HL-60 (cell line): ENCODE data around the gene LRRC43.

Source experiments
- DNase-seq, 2 experiments: peaks; one replicate each; pipeline ENCODE4 v3.0.0-alpha.2; 2010 to 2020; ENCODE audit warnings: low read depth in 1 of 2, low spot score in 1 of 2
- H3K27ac ChIP-seq: fragments of 250-450 bp; sonication (Bioruptor Pico); replicated peaks from 2 replicates; pipeline ENCODE4 v1.5.1; 2020; ENCODE audit warnings: mild to moderate bottlenecking, moderate library complexity
- H3K27me3 ChIP-seq: fragments of 250-450 bp; sonication (Bioruptor Pico); 2 replicates; pipeline ENCODE4 v1.5.1; 2021; ENCODE audit warnings: mild to moderate bottlenecking, moderate library complexity; ENCODE audit not compliant: insufficient read depth, poor library complexity, severe bottlenecking
- H3K4me3 ChIP-seq: replicated peaks from 2 replicates; pipeline ENCODE4 v1.5.1; 2011; ENCODE audit warnings: mild to moderate bottlenecking, control low read depth, low read length; ENCODE audit not compliant: insufficient read depth
- CTCF ChIP-seq: IDR thresholded peaks from one replicate; pipeline ENCODE4 v1.5.1; 2011; ENCODE audit warnings: low read length, control low read depth, inconsistent platforms; ENCODE audit not compliant: insufficient read depth
- GABPA ChIP-seq: IDR thresholded peaks from 2 replicates; pipeline ENCODE4 v1.6.1; 2012; ENCODE audit warnings: low read depth
- POLR2AphosphoS5 ChIP-seq: IDR thresholded peaks from 2 replicates; pipeline ENCODE4 v1.6.1; 2012; ENCODE audit warnings: low read depth
- REST ChIP-seq: IDR thresholded peaks from 2 replicates; pipeline ENCODE4 v1.6.1; 2012; ENCODE audit warnings: low read depth; ENCODE audit not compliant: insufficient replicate concordance
- SPI1 ChIP-seq: IDR thresholded peaks from 2 replicates; pipeline ENCODE4 v1.6.1; 2012; ENCODE audit warnings: low read depth, mild to moderate bottlenecking, borderline replicate concordance

Gene LRRC43

GRCh38 chr12:122207391-122207790, 24.5 kb downstream of the LRRC43 start:
- Histone ChIP-seq H3K27me3 (peaks cover 24% of the 10 kb centered on the region), H3K4me3 (no peak overlapping the region), H3K27ac (no peak overlapping the region)
- TF ChIP-seq REST, result no peak
- TF ChIP-seq CTCF, result no peak
- TF ChIP-seq POLR2AphosphoS5, result no peak
- no peak for TF ChIP-seq GABPA
- no peak for TF ChIP-seq SPI1
- no peak for DNase-seq

- DNase-seq, result no peak
- Histone ChIP-seq H3K4me3 (no peak overlapping the region), H3K27ac (no peak overlapping the region), H3K27me3 (peaks cover 15% of the 10 kb centered on the region)
- TF ChIP-seq SPI1 (no peak), REST (no peak), GABPA (no peak), POLR2AphosphoS5 (no peak), CTCF (no peak)
Measured at GRCh38 chr12:122208073-122208820, 25.3 kb downstream of the LRRC43 start.

GRCh38 chr12:122215771-122216170, 32.8 kb downstream of the LRRC43 start:
- Histone ChIP-seq H3K27ac (no peak overlapping the region), H3K27me3 (no peaks in the 10 kb centered on the region), H3K4me3 (no peak overlapping the region)
- no peak for TF ChIP-seq GABPA
- TF ChIP-seq REST, result no peak
- no peak for TF ChIP-seq POLR2AphosphoS5
- no peak for TF ChIP-seq SPI1
- no peak for TF ChIP-seq CTCF
- no peak for DNase-seq
